IPS DF 4.7 (cell line): ENCODE results near the gene KCMF1.
A peak's percentile ranks its signal among the peaks of the same experiment; 100 is the strongest.

Experiments used
- DNase-seq: peaks from one replicate; pipeline ENCODE4 v3.0.0-alpha.2; 2013; ENCODE audit warnings: low spot score; ENCODE audit errors: extremely low read depth

The KCMF1 gene

DNA sequence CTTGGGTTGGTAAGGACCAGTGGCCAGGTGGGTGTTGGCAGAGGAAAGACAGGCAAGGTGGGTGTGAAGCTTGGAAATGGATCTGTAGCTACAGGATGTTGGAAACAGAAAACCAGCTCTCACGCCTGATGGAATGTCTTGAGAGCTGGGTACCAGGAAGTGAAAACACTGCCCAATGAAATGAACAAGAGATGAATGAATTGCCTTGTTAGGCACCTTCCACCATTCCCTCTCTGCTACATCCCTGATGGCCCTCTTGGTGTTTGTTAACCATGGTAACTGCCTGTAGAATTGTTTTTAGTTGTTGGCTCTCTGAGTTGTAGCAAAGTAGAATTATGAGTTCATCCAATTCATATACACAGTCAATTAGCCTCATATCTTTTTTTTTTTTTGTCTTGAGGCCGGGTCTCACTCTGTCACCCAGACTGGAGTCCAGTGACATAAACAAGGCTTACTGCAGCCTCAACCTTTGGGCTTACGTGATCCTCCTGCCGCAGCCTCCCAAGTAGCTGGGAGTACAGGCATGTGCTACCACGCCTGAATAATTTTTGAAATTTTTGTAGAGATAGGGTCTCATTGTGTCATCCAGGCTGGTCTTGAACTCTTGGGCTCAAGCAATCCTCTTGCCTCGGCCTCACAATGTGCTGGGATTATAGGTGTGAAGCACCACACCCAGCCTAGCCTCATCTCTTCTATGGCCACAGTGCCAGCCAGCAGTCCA is 9.5 kb downstream of the KCMF1 start:
- DNase-seq = no peak

DNA sequence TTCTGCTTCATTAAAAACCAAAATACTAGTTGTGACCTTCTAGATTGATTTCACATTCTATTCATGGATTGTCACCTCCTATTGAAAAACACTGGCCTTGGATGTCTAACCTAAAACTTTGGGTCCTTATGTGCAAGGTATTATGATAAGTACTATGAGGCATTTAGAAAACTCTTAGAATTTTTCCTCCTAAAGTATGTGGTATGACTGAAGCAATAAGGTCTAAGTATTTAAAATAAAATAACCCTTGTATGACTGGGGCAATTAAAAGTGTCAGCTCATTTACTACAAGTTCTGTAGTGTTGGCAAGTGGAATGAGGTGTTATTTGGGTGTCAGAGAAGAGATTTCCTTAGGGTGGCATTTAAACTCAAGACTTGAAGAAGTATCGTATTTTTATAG is 15.1 kb downstream of the KCMF1 start:
- no peak for DNase-seq

DNA sequence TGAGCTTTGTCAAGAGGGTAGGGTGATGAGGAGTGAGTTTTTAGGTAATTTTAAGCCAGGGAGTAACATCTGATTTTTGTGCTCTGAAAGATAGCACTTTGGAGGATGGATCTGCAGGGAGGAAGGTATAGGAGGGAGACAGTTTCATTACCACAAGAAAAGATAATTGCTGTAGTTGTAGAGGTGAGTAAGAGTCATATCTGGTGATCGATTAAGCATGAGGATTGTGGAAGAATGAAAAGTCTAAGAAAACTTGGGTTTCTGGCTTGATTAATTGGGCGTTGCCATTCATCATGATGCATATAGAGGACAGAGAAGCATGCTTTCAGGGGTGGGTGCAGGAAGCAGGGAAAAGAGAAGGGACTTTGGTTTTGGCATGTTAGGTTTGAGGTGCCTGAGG is 18.5 kb downstream of the KCMF1 start:
- DNase-seq = no peak

GRCh38 chr2:84989927-84990326 is 19.0 kb downstream of the KCMF1 start:
- no peak for DNase-seq

GRCh38 chr2:84991404-84992160 is 20.6 kb downstream of the KCMF1 start:
- DNase-seq = no peak

GRCh38 chr2:84995826-84996225 is 24.9 kb downstream of the KCMF1 start:
- no peak for DNase-seq

DNA sequence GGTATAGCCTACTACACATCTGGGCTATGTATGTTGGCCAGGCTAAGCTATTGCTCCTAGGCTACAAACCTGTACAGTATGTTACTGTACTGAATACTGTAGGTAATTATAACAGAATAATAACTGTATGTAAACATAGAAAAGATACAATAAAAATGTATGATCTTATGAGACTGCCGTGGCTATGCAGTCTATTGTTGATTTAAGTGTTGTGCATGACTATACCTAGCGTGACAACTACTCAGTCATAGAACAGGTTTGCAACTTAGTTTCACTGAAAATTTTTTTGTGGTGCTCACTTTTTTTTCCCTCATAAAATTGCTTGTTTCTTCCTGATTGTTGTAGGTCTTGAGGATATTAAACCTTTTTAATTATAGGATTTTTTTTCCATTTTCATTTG is 25.9 kb downstream of the KCMF1 start:
- DNase-seq = no peak

DNA sequence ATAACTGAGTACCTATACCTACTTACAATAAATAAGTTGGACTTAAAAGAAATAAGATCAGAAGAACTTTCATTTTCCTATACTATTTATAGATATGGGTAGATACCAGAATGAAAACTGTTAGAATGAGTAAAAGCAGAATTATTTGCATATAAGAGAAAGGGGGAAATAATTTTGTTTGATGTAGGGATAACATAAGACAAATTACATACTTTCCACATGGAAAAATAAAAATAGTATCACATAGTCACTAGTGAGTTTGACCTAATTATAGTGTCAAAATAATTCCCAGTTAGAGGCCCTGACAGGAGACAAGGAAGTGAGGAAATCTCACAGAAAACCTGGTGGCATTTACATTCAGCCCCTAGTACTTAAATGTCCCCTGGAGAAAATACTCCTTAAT is 28.6 kb downstream of the KCMF1 start:
- no peak for DNase-seq

DNA sequence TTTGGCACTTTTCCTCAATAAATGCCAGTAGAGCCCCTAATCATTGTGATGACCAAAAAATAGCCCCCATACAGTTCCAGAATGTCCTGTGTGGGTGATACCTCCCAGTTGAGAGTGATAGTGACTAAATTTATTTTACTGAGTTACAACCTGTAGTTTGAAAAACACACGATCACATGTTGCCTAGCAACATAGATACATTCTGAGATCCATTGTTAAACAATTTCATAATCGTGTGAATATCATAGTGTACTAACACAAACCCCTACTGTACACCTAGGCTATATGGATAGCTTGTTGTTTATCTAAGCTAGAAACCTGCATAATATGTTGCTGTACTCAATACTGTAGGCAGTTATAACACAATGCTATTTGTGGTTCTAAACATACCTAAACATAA is 30.6 kb downstream of the KCMF1 start:
- no peak for DNase-seq

DNA sequence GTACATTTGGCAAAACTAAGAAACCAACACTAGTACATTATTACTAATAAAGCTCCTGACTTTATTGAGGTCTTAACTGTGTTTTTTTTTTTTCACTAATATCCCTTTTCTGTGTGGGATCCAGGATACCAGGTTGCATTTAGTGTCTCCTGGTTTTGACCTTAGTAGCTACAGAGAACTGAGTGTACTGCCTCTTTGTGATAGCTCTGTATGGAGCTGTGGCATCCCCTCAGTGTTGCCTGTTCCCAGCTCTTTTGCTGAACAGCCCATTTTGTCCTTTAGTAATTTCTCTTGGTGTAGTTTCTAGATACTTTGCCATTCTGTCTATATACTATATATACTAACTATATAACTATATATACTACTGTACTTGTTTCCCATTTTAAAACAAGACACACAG is 31.6 kb downstream of the KCMF1 start:
- DNase-seq = no peak

DNA sequence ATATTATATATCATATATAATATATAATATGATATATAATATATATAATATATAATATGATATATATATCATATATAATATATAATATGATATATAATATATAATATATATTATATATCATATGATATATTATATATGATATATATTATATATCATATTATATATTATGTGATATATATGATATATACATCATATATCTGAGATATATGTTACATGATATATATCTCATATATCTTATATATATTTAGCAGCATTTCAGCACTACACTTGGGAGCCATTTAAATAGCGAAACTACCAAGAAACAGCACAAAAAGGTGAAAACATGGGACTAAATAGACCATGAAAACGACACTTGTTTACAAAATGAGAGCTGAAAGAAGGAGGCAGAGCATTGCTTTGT is 37.3 kb downstream of the KCMF1 start:
- DNase-seq = no peak

DNA sequence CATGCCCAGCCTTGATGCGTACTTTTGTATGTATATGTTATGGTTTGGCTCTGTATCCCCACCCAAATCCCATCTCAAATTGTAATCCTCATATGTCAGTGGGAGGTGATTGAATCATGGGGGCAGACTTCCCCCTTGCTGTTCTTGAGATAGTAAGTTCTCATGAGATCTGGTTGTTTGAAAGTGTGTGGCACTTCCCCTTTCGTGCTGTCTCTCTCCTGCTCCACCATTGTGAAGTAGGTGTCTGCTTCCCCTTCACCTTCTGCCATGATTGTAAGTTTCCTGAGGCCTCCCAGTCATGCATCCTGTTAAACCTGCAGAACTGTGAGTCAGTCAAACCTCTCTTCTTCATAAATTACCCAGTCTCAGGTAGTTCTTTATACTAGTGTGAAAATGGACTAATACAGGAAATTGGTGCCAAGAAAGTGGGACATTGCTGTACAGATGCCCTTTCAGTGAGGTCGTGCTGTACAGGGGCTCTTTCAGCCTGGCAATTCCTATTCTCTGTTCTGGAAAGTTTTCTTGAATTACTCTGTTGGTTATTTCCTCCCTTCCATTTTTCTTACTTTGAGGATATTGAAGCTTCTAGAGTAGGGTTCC is 38.2 kb downstream of the KCMF1 start:
- DNase-seq = no peak

DNA sequence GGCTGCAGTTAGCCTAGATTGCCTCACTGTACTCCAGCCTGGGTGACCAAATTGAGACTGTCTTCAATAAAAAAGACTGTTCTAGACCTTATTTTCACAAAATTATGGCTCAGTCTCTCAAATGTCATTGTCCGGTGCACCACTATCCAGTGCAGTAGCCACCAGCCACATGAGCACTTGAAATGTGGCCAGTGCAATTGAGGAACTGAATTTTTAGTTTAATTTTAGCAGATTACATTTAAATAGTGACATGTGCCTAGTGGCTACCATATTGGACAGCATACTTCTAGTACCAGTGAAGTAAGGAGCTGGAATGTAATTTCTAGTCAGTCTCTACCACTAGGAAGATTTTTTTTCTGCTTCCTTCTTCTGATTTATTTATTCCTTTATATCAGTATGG is 39.4 kb downstream of the KCMF1 start:
- DNase-seq = no peak

GRCh38 chr2:85011098-85011497 is 40.1 kb downstream of the KCMF1 start:
- no peak for DNase-seq

GRCh38 chr2:85011747-85012146 is 40.8 kb downstream of the KCMF1 start:
- DNase-seq = peak; percentile 38

- DNase-seq = no peak
These were observed 41.5 kb downstream of the KCMF1 start for GRCh38 chr2:85012431-85012830.

DNA sequence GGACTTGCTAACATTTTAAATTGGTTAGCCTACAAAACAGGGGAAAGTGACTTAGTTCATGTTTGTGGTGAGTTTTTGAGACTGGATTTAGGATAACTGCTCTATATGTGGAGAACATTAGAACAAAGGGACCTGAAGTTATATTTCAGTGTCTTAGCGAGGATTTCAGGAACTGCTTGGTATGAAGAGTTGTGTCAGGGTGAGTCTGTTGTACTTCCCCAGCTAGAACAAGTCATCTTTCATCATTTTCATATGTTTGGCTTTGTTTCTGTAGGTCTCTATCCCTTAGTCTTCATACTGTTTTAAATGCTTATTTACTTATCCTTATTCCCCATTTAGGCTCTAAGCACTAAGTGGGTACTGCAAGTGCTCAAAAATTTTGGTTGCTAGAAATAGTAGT is 41.9 kb downstream of the KCMF1 start:
- no peak for DNase-seq

DNA sequence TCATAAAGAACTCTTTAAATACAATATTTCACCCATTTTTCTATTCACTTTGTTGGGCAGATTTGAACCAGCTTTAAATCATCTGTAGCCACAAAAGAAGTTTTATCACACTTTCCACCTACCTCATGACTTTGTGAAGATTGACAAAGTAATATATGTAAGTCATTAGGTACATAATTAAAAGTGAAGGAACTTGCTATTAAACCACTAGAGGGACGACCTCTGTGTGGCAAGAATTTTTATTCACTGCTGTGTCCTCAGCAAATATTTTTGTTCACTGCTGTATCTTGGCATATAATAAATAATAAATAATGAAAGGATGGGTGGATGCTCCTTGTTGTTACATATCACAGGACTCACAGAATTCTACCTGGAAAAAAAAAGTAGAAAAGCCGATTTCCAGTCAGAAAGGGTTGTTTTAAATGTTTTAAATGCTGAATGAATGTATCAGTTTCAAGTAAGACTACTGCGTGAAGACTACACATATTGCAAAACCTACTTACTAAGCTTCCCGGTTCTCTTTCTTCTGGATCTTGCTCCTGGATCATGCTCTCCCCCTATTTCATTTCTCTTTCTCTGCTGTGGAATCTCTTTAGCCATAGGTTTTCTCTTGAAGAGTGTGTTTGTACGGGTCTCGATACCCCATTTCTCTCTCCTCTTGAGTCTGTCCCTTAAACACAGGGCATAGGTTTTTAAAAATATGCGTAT is 44.8 kb downstream of the KCMF1 start:
- DNase-seq = no peak

GRCh38 chr2:85016446-85016845 is 45.5 kb downstream of the KCMF1 start:
- DNase-seq = no peak

GRCh38 chr2:85017411-85018048 is 46.6 kb downstream of the KCMF1 start:
- no peak for DNase-seq

DNA sequence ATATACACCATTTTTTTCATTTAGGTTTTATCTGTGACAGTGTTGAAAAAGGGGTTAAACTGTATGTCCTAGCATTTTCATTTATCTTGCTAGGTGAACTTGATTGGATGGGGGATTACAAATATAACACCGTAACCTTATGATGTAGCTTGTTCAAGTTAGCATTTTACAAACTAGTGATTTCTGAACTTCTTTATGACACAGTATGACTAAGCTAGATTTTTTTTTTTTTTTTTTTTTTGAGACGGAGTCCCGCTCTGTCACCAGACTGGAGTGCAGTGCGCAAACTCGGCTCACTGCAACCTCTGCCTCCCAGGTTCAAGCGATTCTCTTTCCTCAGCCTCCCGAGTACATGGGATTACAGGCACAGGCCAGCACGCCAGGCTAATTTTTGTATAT is 47.1 kb downstream of the KCMF1 start:
- no peak for DNase-seq

- DNase-seq = no peak
These were observed 48.2 kb downstream of the KCMF1 start for GRCh38 chr2:85019121-85019520.
